Tibial nerve (tissue), 4 donors: Measurements from ENCODE around the gene ADH7. TPM values are rescaled to one million over a fixed set of nuclear protein-coding genes. Genes with fewer than 3 reads are reported as not detected.

Experiments
- DNase-seq, 2 donors: peaks; one replicate each; pipeline ENCODE4 v3.0.0-alpha.2; 2019; ENCODE audit warnings: low spot score in 2 of 2
- H3K27ac ChIP-seq, 4 donors: fragments of 200-600 bp; sonication (generic) in 3 of 4; one replicate each; pipeline ENCODE4 v1.5.1; 2017 to 2019; ENCODE audit warnings: mild to moderate bottlenecking in 1 of 4
- H3K27me3 ChIP-seq, 2 donors: fragments of 200-600 bp; sonication (generic) in 1 of 2; one replicate each; pipeline versions ENCODE4 v1.5.1 to v1.6.0; 2017 to 2019
- H3K36me3 ChIP-seq, 3 donors: fragments of 200-600 bp; sonication (generic); one replicate each; pipeline ENCODE4 v1.5.1; 2018 to 2019
- H3K4me1 ChIP-seq, 4 donors: fragments of 200-600 bp; sonication (generic) in 3 of 4; one replicate each; pipeline ENCODE4 v1.5.1; 2017 to 2019
- H3K4me3 ChIP-seq, 4 donors: fragments of 200-600 bp; sonication (generic) in 3 of 4; one replicate each; pipeline ENCODE4 v1.5.1; 2017 to 2019; ENCODE audit warnings: mild to moderate bottlenecking in 1 of 4, moderate library complexity in 1 of 4
- H3K9me3 ChIP-seq, 4 donors: fragments of 200-600 bp; sonication (generic) in 3 of 4; one replicate each; pipeline ENCODE4 v1.5.1; 2017 to 2019
- EP300 ChIP-seq, 2 donors: sonication (generic); formaldehyde crosslinking; IDR thresholded peaks; one replicate each; pipeline ENCODE4 v1.6.1; 2017; ENCODE audit warnings: antibody characterized with exemption in 2 of 2, mild to moderate bottlenecking in 1 of 2
- POLR2A ChIP-seq, 2 donors: fragments of 450-650 bp; IDR thresholded peaks; one replicate each; pipeline ENCODE4 v1.6.1; 2017; ENCODE audit warnings: antibody characterized with exemption in 2 of 2, mild to moderate bottlenecking in 2 of 2, moderate library complexity in 2 of 2
- WGBS, 2 donors: methylation state at CpG; one replicate each; pipeline ENCODE4 v1.1.5; 2018; 5-methylcytosine and 5-hydroxymethylcytosine counted together
- total RNA-seq, 4 donors: library from RNA; depleted of rRNA; stranded (reverse); fragments of >200 nt; gene quantifications; one replicate each; pipeline ENCODE4 v1.1.0, GENCODE V29; 2016
- TF ChIP-seq, protein P1 (sequence below), 5 experiments: fragments of 200-600 bp in 3 of 5; fragments of 450-650 bp in 2 of 5; sonication (generic) in 3 of 5; IDR thresholded peaks; one replicate each; pipeline ENCODE4 v1.5.1; 2016 to 2019; ENCODE audit warnings: antibody characterized with exemption in 5 of 5, mild to moderate bottlenecking in 3 of 5, moderate library complexity in 2 of 5

ADH7 gene
- total RNA-seq, 4 donors from 2014 or later = not detected

DNA sequence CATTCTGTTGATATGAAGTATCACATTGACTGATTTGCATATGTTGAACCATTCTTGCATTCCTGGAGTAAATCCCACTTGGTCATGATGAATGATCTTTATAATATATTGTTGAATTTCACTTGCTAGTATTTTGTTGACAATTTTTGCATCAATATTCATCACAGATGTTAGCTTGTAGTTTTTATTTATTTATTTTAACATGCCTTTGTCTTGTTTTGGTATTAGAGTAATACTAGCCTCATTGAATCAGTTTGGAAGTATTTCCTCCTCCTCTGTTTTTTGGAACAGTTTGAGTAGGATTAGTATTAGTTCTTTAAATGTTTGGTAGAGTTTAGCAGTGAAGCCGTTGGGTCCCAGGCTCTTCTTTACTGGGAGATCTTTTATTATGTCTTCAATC, 68.7 kb downstream of the ADH7 start:
- DNase-seq = no peak
- H3K27me3 ChIP-seq = no peaks in the 10 kb centered on the region
- H3K9me3 ChIP-seq = peaks cover 0 to 12% (median 0%) of the 10 kb centered on the region in 4 donors
- 87 to 89% methylated on average over 1 of the region's 1 CpG for WGBS, 2 donors
- no peaks in the 10 kb centered on the region for H3K36me3 ChIP-seq
- no peak overlapping the region for H3K4me3 ChIP-seq
- peaks cover 0 to 14% (median 0%) of the 10 kb centered on the region in 4 donors for H3K4me1 ChIP-seq
- TF ChIP-seq EP300 (IDR thresholded peaks at IDR 0.05) (no peak), POLR2A (IDR thresholded peaks at IDR 0.05) (no peak)
- TF ChIP-seq, protein P1, sequence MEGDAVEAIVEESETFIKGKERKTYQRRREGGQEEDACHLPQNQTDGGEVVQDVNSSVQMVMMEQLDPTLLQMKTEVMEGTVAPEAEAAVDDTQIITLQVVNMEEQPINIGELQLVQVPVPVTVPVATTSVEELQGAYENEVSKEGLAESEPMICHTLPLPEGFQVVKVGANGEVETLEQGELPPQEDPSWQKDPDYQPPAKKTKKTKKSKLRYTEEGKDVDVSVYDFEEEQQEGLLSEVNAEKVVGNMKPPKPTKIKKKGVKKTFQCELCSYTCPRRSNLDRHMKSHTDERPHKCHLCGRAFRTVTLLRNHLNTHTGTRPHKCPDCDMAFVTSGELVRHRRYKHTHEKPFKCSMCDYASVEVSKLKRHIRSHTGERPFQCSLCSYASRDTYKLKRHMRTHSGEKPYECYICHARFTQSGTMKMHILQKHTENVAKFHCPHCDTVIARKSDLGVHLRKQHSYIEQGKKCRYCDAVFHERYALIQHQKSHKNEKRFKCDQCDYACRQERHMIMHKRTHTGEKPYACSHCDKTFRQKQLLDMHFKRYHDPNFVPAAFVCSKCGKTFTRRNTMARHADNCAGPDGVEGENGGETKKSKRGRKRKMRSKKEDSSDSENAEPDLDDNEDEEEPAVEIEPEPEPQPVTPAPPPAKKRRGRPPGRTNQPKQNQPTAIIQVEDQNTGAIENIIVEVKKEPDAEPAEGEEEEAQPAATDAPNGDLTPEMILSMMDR (IDR thresholded peaks at IDR 0.05) = no peak
- no peak overlapping the region for H3K27ac ChIP-seq

- H3K27ac ChIP-seq = peak overlapping the region in 3 of 4 donors; percentile 26 to 79 (median 69)
- TF ChIP-seq, protein P1 (IDR thresholded peaks at IDR 0.05) = no peak
- no peak for TF ChIP-seq POLR2A (IDR thresholded peaks at IDR 0.05)
- TF ChIP-seq EP300 (IDR thresholded peaks at IDR 0.05) = peak in 1 of 2 donors; percentile 6
- H3K4me1 ChIP-seq = peaks cover 0 to 14% (median 0%) of the 10 kb centered on the region in 4 donors
- no peaks in the 10 kb centered on the region for H3K36me3 ChIP-seq
- H3K27me3 ChIP-seq = no peaks in the 10 kb centered on the region
- peaks cover 0 to 12% (median 0%) of the 10 kb centered on the region in 4 donors for H3K9me3 ChIP-seq
- H3K4me3 ChIP-seq = no peak overlapping the region
- DNase-seq = no peak
These were observed 72.4 kb downstream of the ADH7 start for GRCh38 chr4:99362768-99363167.

Other genes with a start within 250 kb of the ADH7 start
- not detected for gene ADH6, start 216.1 kb downstream of the ADH7 start, total RNA-seq
- gene ADH1A, start 144.4 kb downstream of the ADH7 start, total RNA-seq = 1 to 10 TPM in 2 of 4 donors, under 1 TPM in 1, not detected in 1; 0.59 to 2.6 (median 1.8) TPM
- 1,000 to 10,000 TPM; 1,271 to 1,760 (median 1,505) TPM for gene ADH1B, start 113.9 kb downstream of the ADH7 start, total RNA-seq
- gene ADH1C, start 82.6 kb downstream of the ADH7 start, total RNA-seq = 100 to 1,000 TPM in 3 of 4 donors, 10 to 100 TPM in 1; 44.7 to 186 (median 151) TPM
- gene C4orf17, start 75.7 kb upstream of the ADH7 start, total RNA-seq = not detected
- gene TRMT10A, start 128.7 kb upstream of the ADH7 start, total RNA-seq = 10 to 100 TPM in 1 of 4 donors, 1 to 10 TPM in 3; 1.8 to 15.1 (median 4.4) TPM
- under 1 TPM in 2 of 4 donors, not detected in 2; 0.22 to 0.59 TPM for gene MTTP, start 139.5 kb upstream of the ADH7 start, total RNA-seq
- gene C4orf54, start 222.5 kb upstream of the ADH7 start, total RNA-seq = not detected